Transverse colon (tissue), 4 donors: ENCODE results near the gene CORT.

Experiments
- CTCF ChIP-seq, 5 experiments: fragments of 200-600 bp in 3 of 5; fragments of 450-650 bp in 2 of 5; sonication (generic) in 3 of 5; IDR thresholded peaks; 1 replicate in 2 of 5; 2 replicates in 3 of 5; pipeline ENCODE4 v1.5.1; 2016 to 2017; ENCODE audit warnings: antibody characterized with exemption in 5 of 5, inconsistent platforms in 3 of 5, mild to moderate bottlenecking in 2 of 5, moderate library complexity in 1 of 5
- EP300 ChIP-seq: sonication (generic); formaldehyde crosslinking; IDR thresholded peaks from one replicate; pipeline ENCODE4 v1.6.1; 2017; ENCODE audit warnings: antibody characterized with exemption, low read depth
- POLR2A ChIP-seq: fragments of 450-650 bp; IDR thresholded peaks from one replicate; pipeline ENCODE4 v1.6.1; 2016; ENCODE audit warnings: antibody characterized with exemption, mild to moderate bottlenecking, moderate library complexity
- POLR2AphosphoS5 ChIP-seq, 3 donors: sonication (generic); formaldehyde crosslinking; IDR thresholded peaks; one replicate each; pipeline ENCODE4 v1.6.1; 2016; ENCODE audit warnings: antibody characterized with exemption in 3 of 3

- TF ChIP-seq POLR2A (no peak), CTCF (IDR thresholded peaks at IDR 0.05) (no peak), POLR2AphosphoS5 (IDR thresholded peaks at IDR 0.05) (no peak), EP300 (no peak)
Observed at GRCh38 chr1:10402729-10403274, 47.0 kb upstream of the CORT start.
